Stimulated activated naive CD8-positive, alpha-beta T cell treated with anti-CD3 and anti-CD28 coated beads, Interleukin-15, Interleukin-2, amounts not matched to agents 100 ng/mL and 50 ng/mL, for 24 hours (primary cell): ENCODE data around the gene RNF213.

Experiments used
- H3K27ac Mint-ChIP-seq: one replicate; pipeline ENCODE4 v1.8.0; 2021; ENCODE audit warnings: mild to moderate bottlenecking, mixed read lengths
- H3K27me3 Mint-ChIP-seq: one replicate; pipeline ENCODE4 v1.8.0; 2021; ENCODE audit warnings: mixed read lengths
- H3K36me3 Mint-ChIP-seq: one replicate; pipeline ENCODE4 v1.8.0; 2021; ENCODE audit warnings: low read depth, mixed read lengths
- H3K4me1 Mint-ChIP-seq: one replicate; pipeline ENCODE4 v1.8.0; 2021; ENCODE audit warnings: low read depth, mixed read lengths
- H3K4me3 Mint-ChIP-seq: one replicate; pipeline ENCODE4 v1.8.0; 2021; ENCODE audit warnings: mild to moderate bottlenecking, mixed read lengths
- H3K9me3 Mint-ChIP-seq: one replicate; pipeline ENCODE4 v1.8.0; 2021; ENCODE audit warnings: mixed read lengths

The RNF213 gene

DNA sequence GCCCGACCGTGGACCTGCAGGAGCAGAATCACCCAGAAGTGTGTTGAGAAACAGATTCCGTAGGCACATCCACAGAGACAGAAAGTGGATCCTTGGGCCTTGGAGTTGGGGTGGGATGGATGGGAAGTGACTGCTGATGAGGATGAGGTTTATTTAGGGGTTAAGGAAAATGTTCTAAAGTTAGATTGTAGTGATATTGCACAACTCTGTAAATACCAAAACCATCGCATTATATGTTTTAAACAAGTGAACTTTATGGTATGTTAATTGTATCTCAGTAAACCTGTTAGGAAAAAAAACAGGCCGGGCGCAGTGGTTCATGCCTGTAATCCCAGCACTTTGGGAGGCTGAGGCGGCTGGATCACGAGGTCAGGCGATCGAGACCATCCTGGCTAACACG is 157.9 kb downstream of the RNF213 start:
- H3K36me3 Mint-ChIP-seq = peaks cover 12% of the 10 kb centered on the region
- peaks cover 29% of the 10 kb centered on the region for H3K4me1 Mint-ChIP-seq
- no peak overlapping the region for H3K4me3 Mint-ChIP-seq
- H3K27ac Mint-ChIP-seq = no peak overlapping the region
- H3K27me3 Mint-ChIP-seq = peaks cover 6% of the 10 kb centered on the region
- no peaks in the 10 kb centered on the region for H3K9me3 Mint-ChIP-seq

DNA sequence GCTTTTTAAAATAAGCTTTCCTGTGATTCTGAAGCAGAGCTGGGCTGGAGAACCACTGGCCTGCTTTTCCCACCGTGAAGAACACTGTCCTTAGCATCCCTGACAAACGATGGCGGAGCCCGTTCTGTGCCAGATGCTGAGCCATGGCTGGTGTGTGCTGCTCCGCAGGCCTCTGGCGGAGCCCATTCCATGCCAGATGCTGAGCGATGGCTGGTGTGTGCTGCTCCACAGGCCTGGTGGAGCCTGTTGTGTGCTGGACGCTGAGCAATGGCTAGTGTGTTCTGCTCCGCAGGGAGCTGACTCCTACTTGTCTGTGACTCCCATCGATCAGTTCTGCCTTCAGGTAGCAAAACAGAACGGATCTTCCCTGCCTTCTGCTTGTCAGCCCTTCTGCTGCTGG is 158.6 kb downstream of the RNF213 start:
- Mint-ChIP-seq H3K27ac (no peak overlapping the region), H3K4me3 (no peak overlapping the region), H3K9me3 (no peaks in the 10 kb centered on the region), H3K4me1 (peaks cover 31% of the 10 kb centered on the region), H3K27me3 (peaks cover 1% of the 10 kb centered on the region), H3K36me3 (peaks cover 12% of the 10 kb centered on the region)

DNA sequence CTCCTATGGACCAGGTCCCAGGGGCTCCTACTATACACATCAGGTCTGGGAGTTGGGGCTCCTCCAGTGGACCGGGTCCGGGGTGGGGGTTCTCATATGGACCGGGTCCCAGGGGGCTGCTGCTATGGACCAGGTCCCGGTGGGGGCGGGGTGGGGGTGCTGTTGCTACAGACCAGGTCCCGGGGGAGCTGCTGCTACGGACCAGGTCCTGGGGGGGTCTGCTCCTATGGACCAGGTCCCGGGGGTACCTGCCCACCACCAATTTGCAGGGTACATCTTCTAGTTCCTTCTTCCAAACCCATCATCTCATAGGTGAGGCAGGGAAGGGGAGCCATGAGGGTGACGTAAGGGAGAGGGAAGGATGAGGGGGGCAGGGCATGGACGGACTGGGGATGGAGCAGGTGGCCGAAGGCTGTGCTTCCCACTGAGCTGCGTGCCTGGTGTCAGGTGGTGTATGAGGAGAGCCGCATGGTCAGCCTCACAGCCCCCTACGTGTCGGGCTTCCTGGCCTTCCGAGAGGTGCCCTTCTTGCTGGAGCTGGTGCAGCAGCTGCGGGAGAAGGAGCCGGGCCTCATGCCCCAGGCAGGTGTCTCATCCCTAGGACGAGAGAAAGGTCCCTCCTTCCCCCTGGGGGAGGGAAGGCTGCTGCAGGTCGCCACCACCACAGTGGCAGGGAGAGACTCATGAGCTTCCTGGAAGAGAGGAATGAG is 160.9 kb downstream of the RNF213 start:
- no peak overlapping the region for H3K27ac Mint-ChIP-seq
- H3K27me3 Mint-ChIP-seq = no peaks in the 10 kb centered on the region
- peaks cover 12% of the 10 kb centered on the region for H3K36me3 Mint-ChIP-seq
- no peak overlapping the region for H3K4me3 Mint-ChIP-seq
- H3K4me1 Mint-ChIP-seq = peaks cover 22% of the 10 kb centered on the region
- H3K9me3 Mint-ChIP-seq = no peaks in the 10 kb centered on the region

DNA sequence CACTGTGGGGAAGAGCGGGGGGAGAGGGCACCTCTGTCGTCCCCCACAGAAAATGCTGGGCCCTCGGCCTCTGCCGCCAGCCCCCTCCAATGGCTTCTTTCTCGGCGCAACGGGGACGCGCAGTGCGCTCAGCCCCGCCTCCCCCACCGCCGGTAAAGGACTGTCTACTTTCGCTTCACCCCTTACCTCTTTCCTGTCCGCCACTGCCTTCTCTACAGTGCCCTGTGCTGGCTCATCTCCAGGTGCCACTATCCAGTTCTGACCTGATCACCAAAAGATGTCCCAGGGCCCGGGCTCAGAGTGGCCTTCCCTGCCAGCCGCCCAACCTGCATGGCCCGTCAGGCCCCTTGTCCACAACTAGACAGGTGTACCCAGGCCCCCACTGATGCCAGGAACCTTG is 161.6 kb downstream of the RNF213 start:
- no peak overlapping the region for H3K27ac Mint-ChIP-seq
- peaks cover 23% of the 10 kb centered on the region for H3K4me1 Mint-ChIP-seq
- H3K9me3 Mint-ChIP-seq = no peaks in the 10 kb centered on the region
- H3K27me3 Mint-ChIP-seq = no peaks in the 10 kb centered on the region
- H3K36me3 Mint-ChIP-seq = peaks cover 12% of the 10 kb centered on the region
- H3K4me3 Mint-ChIP-seq = no peak overlapping the region

DNA sequence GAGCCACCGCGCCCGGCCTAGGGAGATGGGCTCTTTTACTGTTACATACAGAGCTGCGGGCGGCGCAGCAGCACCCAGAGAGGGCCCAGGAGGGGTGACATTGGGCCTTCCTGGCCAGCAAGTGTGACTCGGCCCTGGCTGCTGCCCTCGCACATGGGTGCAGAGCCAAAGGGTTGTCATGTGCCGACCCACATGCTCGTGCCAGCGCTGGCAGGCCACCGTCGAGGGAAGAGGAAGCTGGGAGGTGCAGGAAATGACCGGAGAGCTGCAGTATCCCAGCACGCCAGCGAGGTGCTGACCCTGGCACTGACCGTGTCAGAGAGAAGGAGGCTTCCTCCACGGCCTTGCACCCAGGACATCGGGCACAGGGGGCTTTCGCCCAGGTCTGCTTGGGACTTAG is 162.3 kb downstream of the RNF213 start:
- Mint-ChIP-seq H3K27me3 (no peaks in the 10 kb centered on the region), H3K4me1 (peaks cover 18% of the 10 kb centered on the region), H3K27ac (no peak overlapping the region), H3K36me3 (peaks cover 9% of the 10 kb centered on the region), H3K9me3 (no peaks in the 10 kb centered on the region), H3K4me3 (no peak overlapping the region)

DNA sequence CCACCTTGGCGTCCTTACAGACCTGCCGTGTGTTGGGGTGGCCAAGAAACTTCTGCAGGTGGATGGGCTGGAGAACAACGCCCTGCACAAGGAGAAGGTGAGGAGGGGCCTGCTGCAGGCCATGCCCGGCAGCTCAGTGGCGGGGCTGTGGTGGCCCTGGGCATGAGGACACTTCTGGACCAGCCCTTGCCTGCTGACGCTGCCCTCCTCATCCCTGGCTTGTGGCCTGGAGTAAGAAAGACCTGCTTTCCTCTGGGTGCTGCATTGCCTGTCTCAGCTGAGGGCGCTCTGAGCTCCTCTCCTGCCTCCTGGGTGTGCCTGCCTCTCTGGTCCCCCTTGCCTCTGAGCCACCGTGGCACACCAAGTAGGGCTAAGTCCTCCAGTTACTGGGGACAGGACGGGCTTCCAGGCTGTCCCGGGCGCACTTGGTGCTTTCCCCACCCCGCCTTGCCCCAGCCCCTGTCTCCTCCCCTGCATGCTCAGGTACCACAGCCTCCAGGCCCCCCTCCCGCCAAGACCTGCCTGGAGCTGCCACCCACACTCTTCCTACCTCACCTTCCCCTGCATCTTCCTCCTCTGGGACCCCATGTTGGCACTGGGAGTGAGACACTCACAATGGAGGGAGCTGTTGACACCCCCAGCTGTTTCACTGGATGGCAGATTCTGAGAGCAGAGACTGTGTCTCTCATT is 163.0 kb downstream of the RNF213 start:
- no peaks in the 10 kb centered on the region for H3K9me3 Mint-ChIP-seq
- H3K4me3 Mint-ChIP-seq = no peak overlapping the region
- H3K36me3 Mint-ChIP-seq = peaks cover 7% of the 10 kb centered on the region
- H3K4me1 Mint-ChIP-seq = peaks cover 18% of the 10 kb centered on the region
- H3K27me3 Mint-ChIP-seq = no peaks in the 10 kb centered on the region
- H3K27ac Mint-ChIP-seq = no peak overlapping the region

DNA sequence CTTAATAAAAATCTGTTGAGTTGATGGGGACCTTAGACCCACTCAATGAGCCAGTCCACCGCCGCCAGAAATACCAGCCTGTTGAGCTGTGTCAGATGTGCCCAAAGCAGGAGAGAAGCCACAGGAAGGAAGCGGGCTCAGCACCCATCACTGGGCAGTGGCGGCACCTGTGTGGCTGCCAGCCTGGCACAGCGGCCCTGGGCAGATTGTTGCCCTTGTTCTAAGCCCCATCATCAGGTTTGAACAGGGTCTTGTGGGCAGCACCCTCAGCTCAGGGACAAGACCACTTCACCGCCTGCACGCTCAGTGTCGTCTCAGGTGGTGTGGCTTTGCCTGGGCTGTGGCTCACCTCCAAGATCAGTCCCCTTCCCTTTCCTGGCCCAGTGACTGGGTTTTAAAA is 163.6 kb downstream of the RNF213 start:
- Mint-ChIP-seq H3K4me3 (no peak overlapping the region), H3K4me1 (peaks cover 18% of the 10 kb centered on the region), H3K27me3 (no peaks in the 10 kb centered on the region), H3K9me3 (no peaks in the 10 kb centered on the region), H3K36me3 (peaks cover 7% of the 10 kb centered on the region), H3K27ac (no peak overlapping the region)

DNA sequence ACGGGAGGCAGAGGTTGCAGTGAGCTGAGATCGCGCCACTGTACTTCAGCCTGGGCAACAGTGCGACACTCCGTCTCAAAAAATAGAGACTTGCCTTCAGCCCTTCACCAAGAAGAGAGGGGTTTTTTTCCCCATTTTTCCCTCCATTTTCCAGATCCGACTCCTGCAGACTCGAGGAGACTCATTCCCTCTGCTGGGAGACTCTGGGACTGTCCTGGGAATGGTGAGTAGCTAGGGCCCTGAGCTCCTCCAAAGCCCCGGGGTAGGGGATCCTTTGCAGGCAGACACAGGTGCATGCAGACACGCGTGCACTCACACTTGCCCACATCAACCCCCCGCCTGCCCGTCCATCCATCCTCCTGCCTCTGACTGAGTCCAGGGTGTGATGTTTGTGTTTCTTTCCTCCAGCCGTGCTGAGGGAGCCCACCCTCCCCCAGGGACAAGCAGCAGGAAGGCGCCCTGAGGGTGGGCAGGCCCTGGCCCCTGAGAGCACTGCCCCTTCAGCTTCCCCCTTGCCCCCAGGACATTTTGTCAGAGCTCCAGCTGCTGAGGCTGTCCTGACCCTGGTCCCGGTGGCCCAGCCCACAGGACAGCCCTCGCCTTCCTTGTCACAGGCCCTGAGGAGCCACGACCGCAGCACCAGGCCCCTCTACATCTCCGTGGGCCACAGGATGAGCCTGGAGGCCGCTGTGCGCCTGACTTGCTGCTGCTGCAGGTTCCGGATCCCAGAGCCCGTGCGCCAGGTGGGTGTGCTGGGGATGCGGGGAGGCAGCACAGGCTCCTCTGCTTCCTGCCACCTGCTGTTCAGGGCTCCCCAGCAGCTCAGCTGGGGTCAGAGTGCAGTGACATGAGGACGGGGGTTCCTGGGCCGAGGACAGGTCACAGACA is 164.5 kb downstream of the RNF213 start:
- no peak overlapping the region for H3K27ac Mint-ChIP-seq
- H3K4me3 Mint-ChIP-seq = no peak overlapping the region
- no peaks in the 10 kb centered on the region for H3K9me3 Mint-ChIP-seq
- peaks cover 18% of the 10 kb centered on the region for H3K4me1 Mint-ChIP-seq
- H3K36me3 Mint-ChIP-seq = no peaks in the 10 kb centered on the region
- no peaks in the 10 kb centered on the region for H3K27me3 Mint-ChIP-seq

DNA sequence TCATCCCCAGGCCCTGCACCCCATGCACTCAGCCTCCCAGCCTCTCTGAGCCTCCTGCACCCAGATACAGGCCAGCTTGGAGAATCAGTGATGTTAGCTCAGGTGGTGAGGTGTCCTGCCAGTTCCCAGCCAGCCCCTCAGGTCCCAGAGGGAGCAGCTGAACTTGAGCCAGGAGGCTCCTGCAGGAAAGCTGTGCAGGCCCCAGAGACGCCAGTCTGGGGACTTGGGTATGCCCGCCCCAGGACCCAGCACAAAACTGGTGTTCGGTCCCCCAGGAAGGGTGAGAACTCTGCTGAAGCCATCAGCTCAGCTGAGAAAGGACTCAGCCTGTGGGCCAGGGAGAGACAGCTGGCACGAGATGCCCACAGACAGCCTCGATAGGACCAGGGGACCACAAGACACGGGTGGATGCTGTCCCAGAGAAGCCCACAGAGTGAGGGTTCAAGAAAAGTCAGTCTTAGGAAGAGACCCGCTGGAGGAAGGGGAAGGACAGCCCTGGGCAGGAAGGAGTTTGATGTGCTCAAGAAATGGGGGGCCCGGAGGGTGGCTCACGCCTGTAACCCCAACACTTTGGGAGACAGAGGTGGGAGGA is 165.3 kb downstream of the RNF213 start:
- Mint-ChIP-seq H3K27ac (no peak overlapping the region), H3K9me3 (no peaks in the 10 kb centered on the region), H3K36me3 (no peaks in the 10 kb centered on the region), H3K4me3 (no peak overlapping the region), H3K27me3 (no peaks in the 10 kb centered on the region), H3K4me1 (peaks cover 18% of the 10 kb centered on the region)

DNA sequence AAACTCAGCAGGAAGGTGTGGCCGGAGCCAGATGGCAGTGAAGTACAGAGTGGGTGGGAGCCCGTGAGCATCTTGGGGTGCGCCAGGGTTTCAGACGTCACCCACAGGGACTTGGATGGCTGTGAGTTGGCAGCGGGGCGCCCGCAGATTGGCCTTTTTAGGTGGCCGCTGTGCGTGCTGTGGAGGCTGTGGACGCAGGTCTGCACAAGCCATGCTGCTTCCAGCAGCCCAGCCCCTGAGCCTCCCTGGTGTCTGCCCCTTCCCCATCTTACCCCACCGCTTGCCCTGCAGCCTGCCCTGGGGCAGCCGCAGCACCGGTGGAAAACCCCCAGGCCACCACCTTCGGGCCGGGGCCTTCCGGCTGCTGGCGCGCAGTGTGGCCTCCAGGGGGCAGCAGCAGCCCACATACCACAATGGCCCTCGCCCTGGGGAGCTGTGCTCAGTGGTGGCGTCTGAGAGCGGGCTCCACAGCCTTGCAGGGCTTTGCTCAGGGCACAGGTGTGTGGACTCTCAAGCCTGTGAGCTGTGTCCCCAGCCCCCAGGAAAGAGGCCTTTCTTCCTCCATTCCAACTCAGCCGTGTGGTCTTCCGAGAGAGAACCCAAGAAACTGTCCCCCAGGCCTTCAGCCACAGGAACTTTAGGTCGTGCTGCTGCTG is 166.1 kb downstream of the RNF213 start:
- Mint-ChIP-seq H3K4me3 (no peak overlapping the region), H3K9me3 (no peaks in the 10 kb centered on the region), H3K27me3 (no peaks in the 10 kb centered on the region), H3K36me3 (no peaks in the 10 kb centered on the region), H3K27ac (no peak overlapping the region), H3K4me1 (peaks cover 18% of the 10 kb centered on the region)

DNA sequence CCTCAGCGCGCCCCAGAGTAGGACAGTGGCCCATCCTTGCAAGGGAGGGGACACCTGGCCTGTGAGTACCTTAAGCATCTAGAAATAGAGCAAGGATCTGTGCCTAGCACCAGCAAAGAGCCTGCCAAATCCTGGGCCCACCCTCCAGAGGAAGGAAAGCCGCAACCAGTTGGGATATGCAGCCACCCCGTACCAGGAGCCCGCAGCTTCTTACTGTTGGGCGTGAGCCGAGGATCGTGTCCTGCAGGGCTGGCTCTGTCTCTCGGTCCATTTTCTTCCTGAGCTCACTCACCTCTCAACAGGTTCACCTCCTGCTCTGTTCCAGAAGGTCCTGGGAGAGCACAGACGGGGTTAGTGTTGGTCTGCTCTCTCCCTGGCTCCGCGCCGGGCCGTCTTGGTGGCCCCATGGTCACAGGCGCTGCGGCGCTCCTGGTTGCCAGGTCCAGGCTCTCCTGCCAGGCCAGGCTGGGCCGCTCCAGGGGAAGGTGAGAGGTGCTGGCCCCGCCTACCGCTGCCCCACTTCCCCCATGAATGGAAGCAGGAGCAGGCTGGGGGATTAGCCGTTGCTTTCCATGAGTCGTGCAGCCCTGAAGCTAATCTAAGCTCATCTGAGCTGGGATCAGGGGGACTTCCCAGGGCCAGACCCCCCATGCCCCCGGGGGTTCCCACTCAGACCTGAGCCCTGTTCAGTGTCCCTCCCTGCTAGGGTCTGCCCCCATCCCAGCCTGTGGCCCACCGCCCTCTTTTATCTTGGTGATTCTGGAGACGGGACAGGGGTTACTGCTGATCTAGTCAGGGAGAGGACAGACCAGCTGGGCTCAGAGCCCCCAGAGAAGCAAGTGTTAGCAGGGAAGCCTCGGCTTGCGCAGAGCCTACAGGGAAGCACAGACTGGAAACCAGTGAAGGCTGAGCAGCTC is 167.0 kb downstream of the RNF213 start:
- Mint-ChIP-seq H3K27me3 (no peaks in the 10 kb centered on the region), H3K4me1 (peaks cover 18% of the 10 kb centered on the region), H3K36me3 (no peaks in the 10 kb centered on the region), H3K4me3 (no peak overlapping the region), H3K27ac (no peak overlapping the region), H3K9me3 (no peaks in the 10 kb centered on the region)

DNA sequence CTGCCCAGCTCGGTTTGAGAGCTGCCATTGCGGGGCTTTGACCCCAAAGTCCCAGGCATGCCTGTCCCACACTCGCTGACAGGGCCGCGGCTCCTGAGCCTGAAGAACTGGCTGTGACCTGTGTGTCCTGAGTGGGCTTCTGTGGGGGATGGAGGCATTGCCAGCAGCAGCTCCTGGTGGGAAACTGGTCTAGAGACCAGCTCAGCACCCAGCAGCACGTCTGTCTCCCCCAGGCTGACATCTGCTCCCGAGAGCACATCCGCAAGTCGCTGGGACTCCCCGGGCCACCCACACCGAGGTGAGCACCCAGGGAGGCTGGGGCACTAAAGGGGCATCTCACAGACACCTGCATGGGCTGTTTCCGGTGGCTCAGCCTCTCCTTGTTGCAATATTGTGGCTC is 167.7 kb downstream of the RNF213 start:
- Mint-ChIP-seq H3K27ac (no peak overlapping the region), H3K4me3 (no peak overlapping the region), H3K27me3 (no peaks in the 10 kb centered on the region), H3K36me3 (no peaks in the 10 kb centered on the region), H3K4me1 (peaks cover 18% of the 10 kb centered on the region), H3K9me3 (no peaks in the 10 kb centered on the region)

DNA sequence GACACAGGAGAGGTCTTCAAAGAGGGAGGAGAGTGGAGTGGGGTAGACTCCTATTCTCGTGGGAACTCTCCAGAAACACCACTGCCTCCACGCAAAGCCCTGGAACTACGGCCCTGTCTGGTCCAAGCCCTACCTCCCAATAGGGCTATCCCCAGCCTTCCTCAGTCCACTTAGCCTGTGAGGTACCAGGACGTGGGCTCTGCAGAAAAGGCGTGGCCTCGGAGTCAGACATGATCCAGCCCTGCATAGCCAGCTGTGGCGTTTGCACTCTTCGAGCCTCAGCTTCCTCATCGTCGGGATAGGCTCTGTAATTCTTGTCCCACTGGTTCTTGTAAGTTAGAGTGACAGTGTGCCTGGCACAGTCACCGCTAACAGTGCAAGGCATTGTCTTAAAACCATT is 168.1 kb downstream of the RNF213 start:
- no peaks in the 10 kb centered on the region for H3K27me3 Mint-ChIP-seq
- no peaks in the 10 kb centered on the region for H3K9me3 Mint-ChIP-seq
- H3K36me3 Mint-ChIP-seq = no peaks in the 10 kb centered on the region
- peaks cover 18% of the 10 kb centered on the region for H3K4me1 Mint-ChIP-seq
- H3K4me3 Mint-ChIP-seq = no peak overlapping the region
- no peak overlapping the region for H3K27ac Mint-ChIP-seq
